ENCODE data around the gene HIVEP3.

Gene HIVEP3

DNA sequence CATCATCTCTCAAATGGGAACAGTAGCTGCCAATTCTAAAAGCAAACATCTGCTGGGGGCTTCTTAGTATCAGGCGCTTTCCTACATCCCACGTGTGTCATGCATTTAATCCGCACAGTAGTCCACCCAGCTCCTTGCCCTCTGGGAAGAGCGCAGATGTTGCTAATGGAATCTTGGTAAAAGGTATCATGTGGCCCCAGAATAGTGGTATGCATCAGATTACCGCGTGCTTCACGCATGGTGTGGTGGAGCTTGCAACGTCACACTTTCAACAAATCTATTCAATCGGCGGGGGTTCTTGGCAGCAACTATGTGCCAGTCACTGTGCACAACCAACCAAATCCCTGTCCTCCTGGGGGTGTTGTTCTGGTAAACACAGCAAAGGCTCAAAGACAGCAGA is 141.0 kb downstream of the HIVEP3 start:
- Histone ChIP-seq H3K36me3 (ENCODE audit: insufficient read depth, low read length) (no peaks in the 10 kb centered on the region), H3K27ac (no peak overlapping the region), H3K4me3 (no peak overlapping the region), H3K9me3 (ENCODE audit: low read depth, low read length) (no peaks in the 10 kb centered on the region), H3K9ac (ENCODE audit: insufficient read length) (no peak overlapping the region)
- no peak for DNase-seq (ENCODE audit: low read depth, low spot score)
- no peak for TF ChIP-seq EZH2 (IDR thresholded peaks at IDR 0.05)
- no peak for TF ChIP-seq FOXP2 (optimal IDR thresholded peaks at IDR 0.05; ENCODE audit: control extremely low read depth, extremely low read length, insufficient read depth)
- TF ChIP-seq POLR2AphosphoS5 (IDR thresholded peaks at IDR 0.05; ENCODE audit: borderline replicate concordance, low read depth, low read length), result no peak

DNA sequence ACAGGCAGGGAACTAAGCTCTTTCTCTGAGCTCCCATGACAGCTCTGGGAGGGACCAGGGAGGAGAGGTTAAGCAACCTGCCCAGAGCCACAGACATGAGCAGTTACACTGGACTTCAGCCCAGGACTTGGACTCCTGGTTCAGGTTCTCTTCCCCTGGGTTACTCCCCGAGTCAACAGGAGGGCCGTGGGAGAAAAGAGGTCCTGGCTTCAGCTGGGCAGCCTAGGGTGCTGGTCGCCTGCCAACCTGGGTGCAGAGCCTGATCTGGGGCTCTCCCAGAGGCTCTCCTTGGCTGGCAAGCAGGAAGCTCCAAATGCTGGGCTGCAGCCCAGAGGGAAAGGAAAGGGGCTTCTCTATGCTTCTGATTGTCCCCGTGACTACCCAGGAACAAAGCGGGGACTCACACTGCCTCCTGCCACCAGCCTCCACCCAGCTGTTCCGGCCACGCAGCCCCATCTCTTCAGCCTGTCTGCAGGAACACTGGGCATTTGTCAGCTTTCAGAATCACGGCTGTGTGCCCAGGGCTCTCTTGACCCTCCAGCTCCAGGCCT is 141.8 kb downstream of the HIVEP3 start:
- H3K36me3 ChIP-seq (ENCODE audit: insufficient read depth, low read length), result no peaks in the 10 kb centered on the region
- H3K9me3 ChIP-seq (ENCODE audit: low read depth, low read length), result no peaks in the 10 kb centered on the region
- H3K27ac ChIP-seq, result no peak overlapping the region
- no peak for TF ChIP-seq FOXP2 (optimal IDR thresholded peaks at IDR 0.05; ENCODE audit: control extremely low read depth, extremely low read length, insufficient read depth)
- H3K4me3 ChIP-seq, result no peak overlapping the region
- DNase-seq (ENCODE audit: low read depth, low spot score), result no peak
- H3K9ac ChIP-seq (ENCODE audit: insufficient read length), result no peak overlapping the region

DNA sequence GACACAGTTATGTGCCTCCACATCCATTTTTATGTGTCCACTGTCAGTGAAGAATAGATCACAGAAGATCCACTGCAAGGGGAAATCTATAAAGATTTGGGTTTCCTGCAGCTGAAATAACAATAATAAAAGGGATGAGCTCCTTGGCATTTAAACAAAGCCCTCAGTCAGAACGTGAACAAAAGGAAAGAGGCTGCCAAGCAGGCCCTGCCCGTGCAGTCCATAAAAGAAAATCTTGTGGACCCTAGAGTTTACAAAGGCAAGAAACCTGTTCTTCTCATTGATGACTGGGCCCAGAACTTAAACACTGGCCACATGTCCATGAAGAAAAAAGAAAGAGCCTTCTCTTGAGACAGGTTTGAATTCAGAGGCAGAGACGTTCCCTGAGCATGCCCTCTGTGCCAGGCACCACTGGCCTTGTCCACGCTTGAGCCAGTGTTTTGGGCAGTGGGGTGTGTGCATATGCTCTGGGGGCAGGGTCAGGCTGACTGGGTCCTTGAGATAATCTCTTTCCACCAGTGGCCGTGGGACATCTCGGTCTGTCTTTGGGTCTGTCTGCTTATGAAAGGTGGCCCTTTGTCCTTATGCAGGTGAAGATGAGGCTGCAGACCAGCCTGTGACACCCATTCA is 142.7 kb downstream of the HIVEP3 start:
- Histone ChIP-seq H3K27ac (no peak overlapping the region), H3K36me3 (ENCODE audit: insufficient read depth, low read length) (no peaks in the 10 kb centered on the region), H3K9ac (ENCODE audit: insufficient read length) (no peak overlapping the region), H3K9me3 (ENCODE audit: low read depth, low read length) (no peaks in the 10 kb centered on the region), H3K4me3 (no peak overlapping the region)
- no peak for TF ChIP-seq FOXP2 (optimal IDR thresholded peaks at IDR 0.05; ENCODE audit: control extremely low read depth, extremely low read length, insufficient read depth)
- no peak for TF ChIP-seq POLR2AphosphoS5 (IDR thresholded peaks at IDR 0.05; ENCODE audit: borderline replicate concordance, low read depth, low read length)
- TF ChIP-seq EZH2 (IDR thresholded peaks at IDR 0.05), result no peak
- DNase-seq (ENCODE audit: low read depth, low spot score), result no peak

DNA sequence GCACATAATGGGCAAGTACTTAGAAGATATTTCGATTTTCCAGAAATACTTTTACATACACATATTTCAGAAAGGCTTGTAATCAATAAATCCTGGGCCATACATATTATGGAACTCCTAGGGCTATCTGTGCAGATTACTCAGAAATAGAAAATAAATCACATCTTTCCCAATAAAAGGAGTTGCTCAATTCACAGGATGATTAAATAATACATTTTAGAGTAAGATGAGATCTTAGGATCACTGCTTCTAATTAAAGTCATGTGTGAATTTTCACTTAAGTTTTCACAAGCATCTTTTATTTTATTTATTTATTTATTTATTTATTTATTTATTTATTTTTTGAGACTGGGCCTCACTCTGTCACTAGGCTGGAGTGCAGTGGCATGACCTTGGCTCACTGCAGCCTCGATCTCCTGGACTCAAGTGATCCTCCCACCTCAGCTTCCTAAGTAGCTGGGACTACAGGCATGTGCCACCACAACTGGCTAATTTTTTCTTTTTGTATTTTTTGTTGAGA is 144.2 kb downstream of the HIVEP3 start:
- Histone ChIP-seq H3K9ac (ENCODE audit: insufficient read length) (no peak overlapping the region), H3K4me3 (no peak overlapping the region), H3K36me3 (ENCODE audit: insufficient read depth, low read length) (no peaks in the 10 kb centered on the region), H3K27ac (no peak overlapping the region), H3K9me3 (ENCODE audit: low read depth, low read length) (no peaks in the 10 kb centered on the region)
- TF ChIP-seq POLR2AphosphoS5 (IDR thresholded peaks at IDR 0.05; ENCODE audit: borderline replicate concordance, low read depth, low read length) (no peak), EZH2 (IDR thresholded peaks at IDR 0.05) (no peak), FOXP2 (optimal IDR thresholded peaks at IDR 0.05; ENCODE audit: control extremely low read depth, extremely low read length, insufficient read depth) (no peak)
- DNase-seq (ENCODE audit: low read depth, low spot score), result no peak

DNA sequence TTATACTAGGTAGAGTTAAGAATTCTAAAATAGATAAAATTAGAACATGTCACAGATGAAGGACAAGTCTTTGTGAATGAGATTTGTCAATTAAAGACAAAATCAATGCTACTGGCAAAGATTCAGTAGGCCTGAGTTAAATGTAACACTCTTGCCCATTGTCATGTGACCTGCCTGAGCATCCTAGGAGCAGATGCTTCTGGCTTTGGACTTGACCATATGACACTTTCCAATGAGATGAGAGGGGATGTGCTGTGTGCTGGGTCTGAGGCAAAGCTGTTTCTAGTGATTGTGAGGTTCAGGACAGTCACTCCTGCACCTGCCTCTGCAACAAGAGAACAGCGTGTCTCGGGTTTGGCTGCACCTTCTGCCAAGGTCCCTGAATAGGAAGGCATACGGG is 144.9 kb downstream of the HIVEP3 start:
- Histone ChIP-seq H3K4me3 (no peak overlapping the region), H3K9ac (ENCODE audit: insufficient read length) (no peak overlapping the region), H3K9me3 (ENCODE audit: low read depth, low read length) (no peaks in the 10 kb centered on the region), H3K36me3 (ENCODE audit: insufficient read depth, low read length) (no peaks in the 10 kb centered on the region), H3K27ac (no peak overlapping the region)
- no peak for DNase-seq (ENCODE audit: low read depth, low spot score)
- no peak for TF ChIP-seq FOXP2 (optimal IDR thresholded peaks at IDR 0.05; ENCODE audit: control extremely low read depth, extremely low read length, insufficient read depth)
- TF ChIP-seq POLR2AphosphoS5 (IDR thresholded peaks at IDR 0.05; ENCODE audit: borderline replicate concordance, low read depth, low read length), result no peak
- TF ChIP-seq EZH2 (IDR thresholded peaks at IDR 0.05), result no peak

DNA sequence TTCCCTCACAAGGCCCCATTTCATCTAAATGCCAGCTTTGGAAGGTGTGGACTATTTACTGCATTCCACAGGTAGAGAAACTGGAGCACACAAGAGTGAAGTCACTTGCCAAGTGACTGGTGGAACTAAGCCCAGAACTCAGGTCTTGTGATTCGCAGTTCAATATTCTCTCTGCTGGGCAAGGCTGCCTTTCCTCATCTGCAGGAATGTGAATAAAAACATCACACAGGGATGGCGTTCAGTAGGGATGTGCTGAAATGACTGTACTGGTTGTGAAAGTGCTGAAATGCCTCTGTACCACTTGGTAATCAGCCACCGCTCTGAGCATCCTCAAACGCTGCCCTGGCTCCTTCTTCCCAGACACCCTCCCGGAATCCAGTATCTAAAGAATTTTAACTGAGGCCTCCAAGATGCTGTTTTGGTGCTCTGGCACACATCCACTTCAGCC is 145.6 kb downstream of the HIVEP3 start:
- Histone ChIP-seq H3K9ac (ENCODE audit: insufficient read length) (no peak overlapping the region), H3K9me3 (ENCODE audit: low read depth, low read length) (no peaks in the 10 kb centered on the region), H3K27ac (no peak overlapping the region), H3K36me3 (ENCODE audit: insufficient read depth, low read length) (no peaks in the 10 kb centered on the region), H3K4me3 (no peak overlapping the region)
- no peak for TF ChIP-seq POLR2AphosphoS5 (IDR thresholded peaks at IDR 0.05; ENCODE audit: borderline replicate concordance, low read depth, low read length)
- TF ChIP-seq FOXP2 (optimal IDR thresholded peaks at IDR 0.05; ENCODE audit: control extremely low read depth, extremely low read length, insufficient read depth), result no peak
- TF ChIP-seq EZH2 (IDR thresholded peaks at IDR 0.05), result no peak
- DNase-seq (ENCODE audit: low read depth, low spot score), result no peak

DNA sequence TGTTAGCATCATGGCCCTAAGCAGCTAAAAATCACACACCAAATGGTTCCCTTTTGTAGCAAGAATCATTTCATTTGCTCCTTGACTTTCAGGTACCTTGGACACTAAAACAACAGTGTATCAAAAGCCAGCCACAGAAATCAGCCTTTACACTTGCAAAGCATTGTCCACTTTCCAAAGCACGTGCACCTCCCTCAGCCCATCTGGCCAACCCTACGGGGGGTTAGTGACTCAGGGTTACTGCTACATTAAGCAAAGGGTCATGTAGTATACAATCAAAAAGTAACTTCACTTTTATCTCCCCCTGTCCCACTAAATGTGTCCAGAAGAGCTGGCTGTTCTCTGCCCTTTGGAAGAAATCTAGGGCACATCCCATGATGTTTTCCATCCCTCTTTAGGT is 149.7 kb downstream of the HIVEP3 start:
- no peak for TF ChIP-seq FOXP2 (optimal IDR thresholded peaks at IDR 0.05; ENCODE audit: control extremely low read depth, extremely low read length, insufficient read depth)
- no peak for TF ChIP-seq EZH2 (IDR thresholded peaks at IDR 0.05)
- TF ChIP-seq POLR2AphosphoS5 (IDR thresholded peaks at IDR 0.05; ENCODE audit: borderline replicate concordance, low read depth, low read length), result no peak
- no peak overlapping the region for H3K27ac ChIP-seq
- no peaks in the 10 kb centered on the region for H3K9me3 ChIP-seq (ENCODE audit: low read depth, low read length)
- H3K9ac ChIP-seq (ENCODE audit: insufficient read length), result no peak overlapping the region
- no peak overlapping the region for H3K4me3 ChIP-seq
- H3K36me3 ChIP-seq (ENCODE audit: insufficient read depth, low read length), result no peaks in the 10 kb centered on the region
- no peak for DNase-seq (ENCODE audit: low read depth, low spot score)

DNA sequence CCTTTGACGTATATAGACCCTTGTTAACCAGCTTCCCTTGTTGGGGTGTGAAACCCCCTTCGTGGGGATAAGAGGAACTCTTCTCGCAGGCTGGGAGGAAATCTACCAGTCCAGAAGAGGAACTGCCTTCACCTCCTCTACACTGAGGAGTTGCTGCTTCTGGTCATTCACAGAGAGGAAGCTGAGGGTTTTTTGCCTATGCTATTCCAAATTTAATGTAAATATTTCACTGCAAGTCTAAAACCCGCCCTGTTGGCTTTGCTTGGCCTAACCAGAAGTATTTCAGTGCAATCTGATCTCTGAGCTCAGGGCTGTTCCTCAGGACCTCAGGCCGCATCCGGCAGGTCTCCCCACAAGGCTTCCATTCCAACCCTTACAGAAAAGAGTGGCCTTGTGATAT is 150.1 kb downstream of the HIVEP3 start:
- no peak overlapping the region for H3K27ac ChIP-seq
- H3K36me3 ChIP-seq (ENCODE audit: insufficient read depth, low read length), result no peaks in the 10 kb centered on the region
- TF ChIP-seq POLR2AphosphoS5 (IDR thresholded peaks at IDR 0.05; ENCODE audit: borderline replicate concordance, low read depth, low read length) (no peak), FOXP2 (optimal IDR thresholded peaks at IDR 0.05; ENCODE audit: control extremely low read depth, extremely low read length, insufficient read depth) (no peak), EZH2 (IDR thresholded peaks at IDR 0.05) (no peak)
- no peak overlapping the region for H3K4me3 ChIP-seq
- H3K9ac ChIP-seq (ENCODE audit: insufficient read length), result no peak overlapping the region
- no peak for DNase-seq (ENCODE audit: low read depth, low spot score)
- no peaks in the 10 kb centered on the region for H3K9me3 ChIP-seq (ENCODE audit: low read depth, low read length)
